GM12891 (cell line): Measurements from ENCODE around the gene EHD4.

Experiments
- DNase-seq: peaks from one replicate; pipeline ENCODE4 v3.0.0; 2011; ENCODE audit warnings: low spot score; ENCODE audit not compliant: insufficient read length
- FAIRE-seq: peaks from 2 replicates; lab custom pipeline; 2011; peaks lifted over from hg19 to GRCh38; lab: Jason Lieb, UNC
- PAX5 ChIP-seq: IDR thresholded peaks from 2 replicates; pipeline ENCODE4 v1.6.1; 2011; ENCODE audit warnings: low read length, moderate library complexity, mild to moderate bottlenecking; ENCODE audit not compliant: insufficient read depth, severe bottlenecking
- POLR2A ChIP-seq: IDR thresholded peaks from 2 replicates; pipeline ENCODE4 v1.6.1; 2011; ENCODE audit warnings: low read depth, low read length, control low read depth
- POLR2AphosphoS5 ChIP-seq: IDR thresholded peaks from 2 replicates; pipeline ENCODE4 v1.6.1; 2011; ENCODE audit warnings: low read depth, low read length, control low read depth
- POU2F2 ChIP-seq: IDR thresholded peaks from 2 replicates; pipeline ENCODE4 v1.6.1; 2011; ENCODE audit warnings: low read depth, mild to moderate bottlenecking, control low read depth, low read length, moderate library complexity
- SPI1 ChIP-seq: IDR thresholded peaks from 2 replicates; pipeline ENCODE4 v1.6.1; 2011; ENCODE audit warnings: low read depth, low read length, control low read depth
- TAF1 ChIP-seq: IDR thresholded peaks from 2 replicates; pipeline ENCODE4 v1.6.1; 2011; ENCODE audit warnings: low read depth, low read length, control low read depth

Gene EHD4

GRCh38 chr15:41866872-41867579, 105.3 kb downstream of the EHD4 start:
- no peak for DNase-seq
- FAIRE-seq = no peak
- no peak for TF ChIP-seq POU2F2
- no peak for TF ChIP-seq SPI1
- no peak for TF ChIP-seq TAF1
- TF ChIP-seq PAX5 = no peak

GRCh38 chr15:41866263-41866703, 106.1 kb downstream of the EHD4 start:
- TF ChIP-seq TAF1 = no peak
- TF ChIP-seq POLR2A = no peak
- no peak for TF ChIP-seq POU2F2
- TF ChIP-seq PAX5 = no peak
- TF ChIP-seq POLR2AphosphoS5 = no peak
- no peak for TF ChIP-seq SPI1
- DNase-seq (no peak), FAIRE-seq (no peak)

GRCh38 chr15:41865490-41866055, 106.8 kb downstream of the EHD4 start:
- DNase-seq (no peak), FAIRE-seq (no peak)
- no peak for TF ChIP-seq PAX5
- no peak for TF ChIP-seq POLR2A
- no peak for TF ChIP-seq SPI1

- FAIRE-seq (no peak), DNase-seq (no peak)
- TF ChIP-seq TAF1 = no peak
- TF ChIP-seq POLR2AphosphoS5 = no peak
- TF ChIP-seq PAX5 = no peak
- no peak for TF ChIP-seq SPI1
- TF ChIP-seq POLR2A = no peak
- TF ChIP-seq POU2F2 = no peak
Measured at GRCh38 chr15:41862515-41863116, 109.7 kb downstream of the EHD4 start.

- TF ChIP-seq SPI1 (no peak), POU2F2 (no peak), TAF1 (no peak), POLR2A (no peak), PAX5 (no peak), POLR2AphosphoS5 (no peak)
- no peak for FAIRE-seq
- DNase-seq = no peak
Measured at GRCh38 chr15:41861736-41862356, 110.5 kb downstream of the EHD4 start.

- DNase-seq (no peak), FAIRE-seq (no peak)
- TF ChIP-seq SPI1 = no peak
- TF ChIP-seq PAX5 = no peak
- TF ChIP-seq POU2F2 = no peak
- no peak for TF ChIP-seq POLR2AphosphoS5
Measured at GRCh38 chr15:41860049-41860828, 112.1 kb downstream of the EHD4 start.

GRCh38 chr15:41858756-41859155, 113.6 kb downstream of the EHD4 start:
- no peak for FAIRE-seq
- DNase-seq = no peak
- TF ChIP-seq SPI1 = no peak
- no peak for TF ChIP-seq PAX5

GRCh38 chr15:41857316-41857715, 115.0 kb downstream of the EHD4 start:
- FAIRE-seq = no peak

GRCh38 chr15:41856716-41857115, 115.6 kb downstream of the EHD4 start:
- FAIRE-seq (no peak), DNase-seq (no peak)

More at GRCh38 chr15:41857316-41857715, 115.0 kb downstream of the EHD4 start:
- TF ChIP-seq POLR2AphosphoS5 (no peak), SPI1 (no peak), PAX5 (no peak), TAF1 (no peak), POLR2A (no peak), POU2F2 (no peak)
- DNase-seq = no peak

GRCh38 chr15:41856262-41856661, 116.1 kb downstream of the EHD4 start:
- TF ChIP-seq SPI1 = no peak
- TF ChIP-seq PAX5 = no peak
- FAIRE-seq (no peak), DNase-seq (no peak)

More at GRCh38 chr15:41856716-41857115, 115.6 kb downstream of the EHD4 start:
- TF ChIP-seq SPI1 (no peak), POLR2AphosphoS5 (no peak), PAX5 (no peak), POLR2A (no peak)
